Stomach smooth muscle (tissue), 2 donors: ENCODE results near the gene SYT14.
"Not testable (repeated sequence)": the region's sequence is repeated elsewhere in the genome, so short reads cannot be mapped to it uniquely, and the experiment has no call there.

ENCODE experiments used
- H3K27ac ChIP-seq: one replicate; pipeline ENCODE4 v1.7.0; 2013; ENCODE audit warnings: mild to moderate bottlenecking, low read length, inconsistent platforms
- H3K27me3 ChIP-seq, 2 donors: one replicate each; pipeline ENCODE4 v1.7.0; 2013; ENCODE audit warnings: low read length in 2 of 2; ENCODE audit not compliant: insufficient read depth in 2 of 2, control insufficient read depth in 1 of 2
- H3K36me3 ChIP-seq, 2 donors: one replicate each; pipeline ENCODE4 v1.7.0; 2013; ENCODE audit warnings: low read length in 2 of 2; ENCODE audit not compliant: control insufficient read depth in 2 of 2, insufficient read depth in 2 of 2
- H3K4me1 ChIP-seq: one replicate; pipeline ENCODE4 v1.7.0; 2013; ENCODE audit warnings: low read length; ENCODE audit not compliant: control insufficient read depth, insufficient read depth
- H3K4me3 ChIP-seq, 2 donors: one replicate each; pipeline ENCODE4 v1.7.0; 2013; ENCODE audit warnings: low read length in 2 of 2
- H3K9ac ChIP-seq, 2 donors: one replicate each; pipeline ENCODE4 v1.7.0; 2013; ENCODE audit warnings: low read length in 2 of 2, mild to moderate bottlenecking in 1 of 2
- H3K9me3 ChIP-seq, 2 donors: one replicate each; pipeline ENCODE4 v1.7.0; 2013; ENCODE audit warnings: low read length in 2 of 2; ENCODE audit not compliant: control insufficient read depth in 2 of 2
- donor health status: healthy.
- donor health status: Pancreatic carcinoma.

Gene SYT14

DNA sequence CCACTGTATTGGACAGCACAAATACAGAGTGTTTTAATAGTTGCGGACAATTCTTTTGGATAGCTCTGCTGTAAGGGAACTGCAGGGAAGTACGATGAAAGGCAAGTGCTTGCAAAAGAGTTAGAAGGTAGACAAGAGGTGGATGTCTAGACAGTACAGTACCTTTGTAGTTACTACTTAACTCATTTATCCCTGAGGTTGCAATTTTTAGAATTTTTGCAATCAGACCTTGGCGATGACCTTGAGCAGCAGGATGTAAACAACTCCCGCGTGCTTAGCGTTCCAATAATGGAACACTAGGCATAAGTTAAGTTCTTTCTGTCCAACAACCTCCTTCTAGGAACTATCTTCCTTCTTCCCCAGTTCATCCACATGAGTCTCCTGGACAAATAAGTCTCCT, 1.9 kb upstream of the SYT14 start:
- H3K27me3 ChIP-seq: peaks cover 9 to 14% of the 10 kb centered on the region in 2 donors
- H3K36me3 ChIP-seq: no peaks in the 10 kb centered on the region
- no peaks in the 10 kb centered on the region for H3K4me1 ChIP-seq
- peaks cover 0 to 2% of the 10 kb centered on the region in 2 donors for H3K9me3 ChIP-seq
- H3K27ac ChIP-seq: no peak overlapping the region
- no peak overlapping the region for H3K9ac ChIP-seq
- H3K4me3 ChIP-seq: no peak overlapping the region

GRCh38 chr1:209945377-209945776, 7.4 kb downstream of the SYT14 start:
- Histone ChIP-seq H3K4me3 (no peak overlapping the region), H3K27me3 (peaks cover 0 to 2% of the 10 kb centered on the region in 2 donors), H3K9ac (no peak overlapping the region), H3K36me3 (no peaks in the 10 kb centered on the region), H3K4me1 (no peaks in the 10 kb centered on the region), H3K9me3 (no peaks in the 10 kb centered on the region), H3K27ac (no peak overlapping the region)

DNA sequence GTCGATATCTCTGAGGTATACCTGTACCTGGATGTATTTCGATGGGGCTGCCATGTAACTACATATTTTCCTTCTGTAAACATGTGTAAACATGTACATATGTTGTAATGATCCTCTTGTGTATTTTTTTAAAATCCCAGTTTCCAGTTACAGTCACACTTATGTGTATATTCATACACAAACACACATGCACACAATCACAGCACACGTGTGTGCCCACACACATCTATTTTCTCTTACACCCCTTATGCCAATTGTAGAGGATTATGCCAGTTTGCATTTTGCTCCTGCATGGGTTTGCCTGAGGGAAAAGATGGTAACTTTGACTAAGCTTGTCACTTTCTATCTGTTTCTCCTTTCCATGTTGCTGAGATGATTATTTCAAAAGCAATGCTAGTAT, 10.1 kb downstream of the SYT14 start:
- Histone ChIP-seq H3K27ac (no peak overlapping the region), H3K36me3 (no peaks in the 10 kb centered on the region), H3K27me3 (no peaks in the 10 kb centered on the region), H3K9me3 (no peaks in the 10 kb centered on the region), H3K4me1 (no peaks in the 10 kb centered on the region), H3K9ac (no peak overlapping the region), H3K4me3 (no peak overlapping the region)

- Histone ChIP-seq H3K27ac (no peak overlapping the region), H3K27me3 (no peaks in the 10 kb centered on the region), H3K4me1 (no peaks in the 10 kb centered on the region), H3K9ac (no peak overlapping the region), H3K4me3 (no peak overlapping the region), H3K36me3 (no peaks in the 10 kb centered on the region), H3K9me3 (no peaks in the 10 kb centered on the region)
Observed at GRCh38 chr1:209956116-209956515, 18.1 kb downstream of the SYT14 start.

GRCh38 chr1:209959623-209960022, 21.6 kb downstream of the SYT14 start:
- no peak overlapping the region for H3K27ac ChIP-seq
- no peaks in the 10 kb centered on the region for H3K9me3 ChIP-seq
- no peaks in the 10 kb centered on the region for H3K27me3 ChIP-seq
- no peak overlapping the region for H3K9ac ChIP-seq
- no peak overlapping the region for H3K4me3 ChIP-seq
- H3K36me3 ChIP-seq: no peaks in the 10 kb centered on the region
- H3K4me1 ChIP-seq: no peaks in the 10 kb centered on the region

DNA sequence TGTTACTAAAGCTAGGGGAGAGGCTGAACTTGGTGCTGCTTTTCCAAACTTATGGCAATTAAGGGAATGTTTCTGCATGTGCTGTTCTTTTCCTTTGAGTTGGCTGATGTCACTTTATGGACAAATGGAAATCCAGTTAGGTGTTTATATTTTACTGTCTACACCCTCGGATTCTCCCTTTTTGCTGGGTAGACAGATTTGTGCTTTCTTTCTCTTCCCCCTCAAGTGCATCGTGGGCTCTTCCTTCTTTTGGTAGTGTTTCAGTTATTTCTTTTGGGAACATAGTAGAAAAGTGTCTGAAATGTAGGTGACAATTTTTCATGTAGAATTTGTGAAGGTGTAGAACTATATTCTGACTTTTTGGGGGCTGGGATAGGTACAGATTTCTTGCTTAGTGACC, 22.9 kb downstream of the SYT14 start:
- H3K36me3 ChIP-seq: no peaks in the 10 kb centered on the region
- no peak overlapping the region for H3K27ac ChIP-seq
- no peaks in the 10 kb centered on the region for H3K27me3 ChIP-seq
- no peak overlapping the region for H3K4me3 ChIP-seq
- no peaks in the 10 kb centered on the region for H3K9me3 ChIP-seq
- H3K4me1 ChIP-seq: no peaks in the 10 kb centered on the region
- no peak overlapping the region for H3K9ac ChIP-seq

GRCh38 chr1:209962388-209962787, 24.4 kb downstream of the SYT14 start:
- Histone ChIP-seq H3K4me1 (no peaks in the 10 kb centered on the region), H3K9me3 (no peaks in the 10 kb centered on the region), H3K27ac (no peak overlapping the region), H3K9ac (no peak overlapping the region), H3K27me3 (no peaks in the 10 kb centered on the region), H3K36me3 (no peaks in the 10 kb centered on the region), H3K4me3 (no peak overlapping the region)

GRCh38 chr1:209962856-209963255, 24.8 kb downstream of the SYT14 start:
- H3K27me3 ChIP-seq: no peaks in the 10 kb centered on the region
- no peaks in the 10 kb centered on the region for H3K4me1 ChIP-seq
- H3K27ac ChIP-seq: no peak overlapping the region
- H3K36me3 ChIP-seq: no peaks in the 10 kb centered on the region
- no peak overlapping the region for H3K9ac ChIP-seq
- no peaks in the 10 kb centered on the region for H3K9me3 ChIP-seq
- H3K4me3 ChIP-seq: no peak overlapping the region

DNA sequence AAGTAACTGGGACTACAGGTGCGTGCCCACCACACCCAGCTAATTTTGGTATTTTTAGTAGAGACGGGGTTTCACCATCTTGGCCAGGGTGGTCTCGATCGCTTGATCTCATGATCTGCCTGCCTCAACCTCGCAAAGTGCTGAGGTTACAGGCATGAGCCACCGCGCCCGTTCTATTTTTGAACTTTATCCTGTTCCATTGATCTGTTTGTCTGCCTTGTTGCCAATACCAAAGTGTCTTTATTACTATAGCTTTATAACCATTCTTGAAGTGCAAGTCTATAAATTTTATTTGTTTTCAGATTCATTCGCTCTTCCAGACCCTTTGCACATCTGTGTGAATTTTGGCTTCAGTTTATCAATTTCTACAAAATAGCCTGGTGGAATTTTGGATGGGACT, 28.0 kb downstream of the SYT14 start:
- Histone ChIP-seq H3K36me3 (no peaks in the 10 kb centered on the region), H3K4me3 (no peak overlapping the region), H3K27ac (no peak overlapping the region), H3K4me1 (no peaks in the 10 kb centered on the region), H3K9ac (no peak overlapping the region), H3K9me3 (no peaks in the 10 kb centered on the region), H3K27me3 (no peaks in the 10 kb centered on the region)

DNA sequence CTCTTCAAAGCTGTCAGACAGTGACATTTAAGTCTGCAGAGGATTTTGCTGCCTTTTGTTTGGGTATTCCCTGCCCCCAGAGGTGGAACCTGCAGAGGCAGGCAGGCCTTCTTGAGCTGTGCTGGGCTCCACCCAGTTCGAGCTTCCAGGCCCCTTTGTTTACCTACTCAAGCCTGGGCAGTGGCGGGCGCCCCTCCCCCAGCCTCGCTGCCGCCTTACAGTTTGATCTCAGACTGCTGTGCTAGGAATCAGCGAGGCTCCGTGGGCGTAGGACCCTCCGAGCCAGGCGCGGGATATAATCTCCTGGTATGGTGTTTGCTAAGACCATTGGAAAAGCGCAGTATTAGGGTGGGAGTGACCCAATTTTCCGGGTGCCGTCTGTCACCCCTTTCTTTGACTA, 40.7 kb downstream of the SYT14 start:
- not testable (repeated sequence) for H3K9me3 ChIP-seq, H3K4me1 ChIP-seq, H3K9ac ChIP-seq, H3K27me3 ChIP-seq, H3K36me3 ChIP-seq, H3K4me3 ChIP-seq, H3K27ac ChIP-seq

GRCh38 chr1:209983953-209984352, 45.9 kb downstream of the SYT14 start:
- Histone ChIP-seq H3K4me3 (no peak overlapping the region), H3K9ac (no peak overlapping the region)

GRCh38 chr1:209985002-209985401, 47.0 kb downstream of the SYT14 start:
- H3K9ac ChIP-seq: no peak overlapping the region
- no peak overlapping the region for H3K4me3 ChIP-seq

More at GRCh38 chr1:209983953-209984352, 45.9 kb downstream of the SYT14 start:
- H3K9me3 ChIP-seq: no peaks in the 10 kb centered on the region
- no peaks in the 10 kb centered on the region for H3K4me1 ChIP-seq
- H3K27ac ChIP-seq: no peak overlapping the region
- no peaks in the 10 kb centered on the region for H3K36me3 ChIP-seq
- peaks cover 0 to 4% of the 10 kb centered on the region in 2 donors for H3K27me3 ChIP-seq

More at GRCh38 chr1:209985002-209985401, 47.0 kb downstream of the SYT14 start:
- Histone ChIP-seq H3K4me1 (no peaks in the 10 kb centered on the region), H3K27me3 (peaks cover 0 to 4% of the 10 kb centered on the region in 2 donors), H3K9me3 (no peaks in the 10 kb centered on the region), H3K36me3 (no peaks in the 10 kb centered on the region), H3K27ac (no peak overlapping the region)
